Measurements from ENCODE around the gene TRAPPC12. TPM values are rescaled to one million over a fixed set of nuclear protein-coding genes. Genes with fewer than 3 reads are reported as not detected.

Gene TRAPPC12
- polyA plus RNA-seq, 1 donor (not counting 4 experiments of a cell fraction or from before 2014, with no cell fraction given) = 44.2 TPM

GRCh38 chr2:3451169-3451568 lies 71.7 kb downstream of the TRAPPC12 start:
- Histone ChIP-seq H3K27ac (ENCODE audit: control insufficient read depth, insufficient read depth, low read length) (no peak overlapping the region), H3K9ac (ENCODE audit: control insufficient read depth, extremely low read depth, insufficient read depth, low read length) (no peak overlapping the region), H3K9me1 (ENCODE audit: control insufficient read depth, extremely low read depth, insufficient read depth, low read length) (no peaks in the 10 kb centered on the region), H3K27me3 (ENCODE audit: control insufficient read depth, extremely low read depth, insufficient read depth, low read length) (no peaks in the 10 kb centered on the region), H3K79me2 (ENCODE audit: control insufficient read depth, insufficient read depth, low read length) (no peaks in the 10 kb centered on the region), H3K9me3 (ENCODE audit: control insufficient read depth, low read depth, low read length) (no peaks in the 10 kb centered on the region), H3K4me2 (ENCODE audit: control insufficient read depth, extremely low read depth, insufficient read depth, low read depth, low read length) (no peak overlapping the region), H3K4me1 (ENCODE audit: control insufficient read depth, extremely low read depth, insufficient read depth, low read length) (no peaks in the 10 kb centered on the region), H3K36me3 (ENCODE audit: control insufficient read depth in 2 of 2, extremely low read depth in 1 of 2, insufficient read depth in 2 of 2, low read length in 2 of 2) (peaks cover 13 to 17% of the 10 kb centered on the region in 2 experiments), H2AFZ (ENCODE audit: control insufficient read depth, low read length) (no peak overlapping the region), H4K20me1 (ENCODE audit: control insufficient read depth, extremely low read depth, insufficient read depth, low read length) (no peaks in the 10 kb centered on the region), H3K4me3 (ENCODE audit: control insufficient read depth in 2 of 3, extremely low read depth in 1 of 3, insufficient read depth in 2 of 3, low read depth in 1 of 3, low read length in 3 of 3) (no peak overlapping the region)
- dilution Hi-C loops (cut with MboI; ENCODE audit: extremely low pct_ligation_motif_present, low sequenced_read_pairs) = no loop called here
- DNase-seq (ENCODE audit: low read depth, low spot score) (no peak), FAIRE-seq (no peak)
- no peak for TF ChIP-seq EZH2 (IDR thresholded peaks at IDR 0.05; ENCODE audit: low read length)
- no peak for TF ChIP-seq CTCF (optimal IDR thresholded peaks at IDR 0.05 in 1 of 3, IDR thresholded peaks at IDR 0.05 in 1 of 3, conservative IDR thresholded peaks at IDR 0.05 in 1 of 3; ENCODE audit: extremely low read depth in 1 of 3, insufficient read depth in 2 of 3, low read length in 3 of 3)

- no peak for TF ChIP-seq CTCF (optimal IDR thresholded peaks at IDR 0.05 in 1 of 3, IDR thresholded peaks at IDR 0.05 in 1 of 3, conservative IDR thresholded peaks at IDR 0.05 in 1 of 3; ENCODE audit: extremely low read depth in 1 of 3, insufficient read depth in 2 of 3, low read length in 3 of 3)
- no peak for TF ChIP-seq EZH2 (IDR thresholded peaks at IDR 0.05; ENCODE audit: low read length)
- Histone ChIP-seq H4K20me1 (ENCODE audit: control insufficient read depth, extremely low read depth, insufficient read depth, low read length) (no peaks in the 10 kb centered on the region), H2AFZ (ENCODE audit: control insufficient read depth, low read length) (no peak overlapping the region), H3K4me3 (ENCODE audit: control insufficient read depth in 2 of 3, extremely low read depth in 1 of 3, insufficient read depth in 2 of 3, low read depth in 1 of 3, low read length in 3 of 3) (no peak overlapping the region), H3K9me1 (ENCODE audit: control insufficient read depth, extremely low read depth, insufficient read depth, low read length) (no peaks in the 10 kb centered on the region), H3K27ac (ENCODE audit: control insufficient read depth, insufficient read depth, low read length) (no peak overlapping the region), H3K4me1 (ENCODE audit: control insufficient read depth, extremely low read depth, insufficient read depth, low read length) (no peaks in the 10 kb centered on the region), H3K9me3 (ENCODE audit: control insufficient read depth, low read depth, low read length) (no peaks in the 10 kb centered on the region), H3K4me2 (ENCODE audit: control insufficient read depth, extremely low read depth, insufficient read depth, low read depth, low read length) (no peak overlapping the region), H3K9ac (ENCODE audit: control insufficient read depth, extremely low read depth, insufficient read depth, low read length) (no peak overlapping the region), H3K27me3 (ENCODE audit: control insufficient read depth, extremely low read depth, insufficient read depth, low read length) (no peaks in the 10 kb centered on the region), H3K79me2 (ENCODE audit: control insufficient read depth, insufficient read depth, low read length) (no peaks in the 10 kb centered on the region), H3K36me3 (ENCODE audit: control insufficient read depth in 2 of 2, extremely low read depth in 1 of 2, insufficient read depth in 2 of 2, low read length in 2 of 2) (peaks cover 11 to 14% of the 10 kb centered on the region in 2 experiments)
- DNase-seq (ENCODE audit: low read depth, low spot score) = no peak
- dilution Hi-C loops (cut with MboI; ENCODE audit: extremely low pct_ligation_motif_present, low sequenced_read_pairs) = no loop called here
- FAIRE-seq = no peak
Measured at GRCh38 chr2:3451926-3452671, 72.6 kb downstream of the TRAPPC12 start.
